Kidney (tissue), 14 donors: ENCODE results near the gene NBAS. TPM values are rescaled to one million over a fixed set of nuclear protein-coding genes. Genes with fewer than 3 reads are reported as not detected.
"Not testable (repeated sequence)": the region's sequence is repeated elsewhere in the genome, so short reads cannot be mapped to it uniquely, and the experiment has no call there.

Source experiments
- DNase-seq, 5 donors: peaks; one replicate each; pipeline ENCODE4 v3.0.0-alpha.2; 2013 to 2020
- FAIRE-seq: peaks from 2 replicates; lab custom pipeline; 2012; peaks lifted over from hg19 to GRCh38; lab: Jason Lieb, UNC
- H3K27ac ChIP-seq, 2 donors: one replicate each; pipeline ENCODE4 v1.7.0; 2013; ENCODE audit warnings: low read depth in 2 of 2, low read length in 2 of 2, inconsistent platforms in 1 of 2
- H3K27me3 ChIP-seq: one replicate; pipeline ENCODE4 v1.7.1; 2013; ENCODE audit warnings: low read length, inconsistent platforms; ENCODE audit not compliant: control insufficient read depth, insufficient read depth
- H3K36me3 ChIP-seq, 3 donors: one replicate each; pipeline versions ENCODE4 v1.7.0 to v1.7.1; 2013; ENCODE audit warnings: low read length in 3 of 3, control low read depth in 1 of 3, inconsistent platforms in 1 of 3; ENCODE audit not compliant: insufficient read depth in 3 of 3, control insufficient read depth in 2 of 3
- H3K4me1 ChIP-seq, 3 donors: one replicate each; pipeline versions ENCODE4 v1.7.0 to v1.7.1; 2013; ENCODE audit warnings: low read length in 3 of 3, inconsistent platforms in 1 of 3, low read depth in 1 of 3; ENCODE audit not compliant: control insufficient read depth in 2 of 3, insufficient read depth in 2 of 3
- H3K4me3 ChIP-seq, 3 donors: one replicate each; pipeline versions ENCODE4 v1.7.0 to v1.8.1; 2013; ENCODE audit warnings: low read length in 3 of 3, control low read depth in 1 of 3, inconsistent platforms in 1 of 3
- H3K9ac ChIP-seq, 3 donors: one replicate each; pipeline versions ENCODE4 v1.7.0 to v1.7.1; 2013; ENCODE audit warnings: low read length in 3 of 3, control low read depth in 1 of 3, inconsistent platforms in 1 of 3
- H3K9me3 ChIP-seq, 3 donors: one replicate each; pipeline versions ENCODE4 v1.7.0 to v1.7.1; 2013; ENCODE audit warnings: low read length in 3 of 3, control low read depth in 1 of 3, inconsistent platforms in 1 of 3; ENCODE audit not compliant: control insufficient read depth in 2 of 3, insufficient read depth in 1 of 3
- intact Hi-C: fragments of 100-400 bp; cut with DNase I; formaldehyde crosslinking; loops from one replicate; pipeline ENCODE4 v1.11.1; 2022
- polyA plus RNA-seq: library from polyadenylated mRNA; stranded (reverse); fragments of 350-450 nt; fragmentation: Illumina TruSeq; extraction: RNeasy Lipid Tissue Mini Kit (QIAGEN cat#74804); gene quantifications from one replicate; pipeline ENCODE4 v1.2.3, GENCODE V29; 2014; ENCODE audit warnings: low read depth, low replicate concordance; ENCODE audit not compliant: insufficient read depth
- total RNA-seq: library from RNA; stranded (reverse); fragmentation: NEBNext Ultra II Directional; extraction: Animal tissue kit (Norgen Biotek cat#: 25700); gene quantifications from one replicate; pipeline ENCODE4 v1.2.1, GENCODE V29; 2021
- TF ChIP-seq, protein P1 (sequence below): IDR thresholded peaks from 3 replicates; pipeline ENCODE4 v1.5.1; 2012; ENCODE audit warnings: mild to moderate bottlenecking, moderate library complexity, borderline replicate concordance; ENCODE audit not compliant: insufficient read depth; ENCODE audit errors: extremely low read depth
- donor health status: control.
- donor health status: control.
- donor health status: control.
- donor health status: control.
- donor health status: control.
- donor health status: DM: yes; HTN: yes; CAD: no.
- donor health status: Normal renal cell carcinoma (clear cell type).

Gene NBAS
- total and polyA plus RNA-seq, 2 donors from 2014 or later, result 40.8 to 44.2 TPM

DNA sequence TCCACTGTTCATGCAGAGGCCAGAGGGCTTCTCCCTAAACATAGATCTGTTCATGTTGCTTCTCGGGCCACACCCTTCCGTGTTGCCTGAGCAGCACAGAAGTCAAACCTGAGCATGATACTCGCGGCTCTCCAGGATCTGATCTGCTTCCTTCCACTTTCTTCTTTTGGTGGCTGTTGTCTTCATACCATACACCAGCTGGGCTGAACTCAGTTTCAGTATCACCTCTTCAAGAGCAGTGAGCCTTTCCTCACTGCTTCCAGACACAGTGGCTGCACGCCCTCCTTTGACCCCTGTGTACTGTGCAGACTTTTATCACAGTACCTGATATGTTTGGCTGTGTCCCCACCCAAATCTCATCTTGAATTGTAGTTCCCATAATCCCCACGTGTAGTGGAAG lies 348.9 kb downstream of the NBAS start:
- DNase-seq (no peak), FAIRE-seq (no peak)
- TF ChIP-seq, protein P1, sequence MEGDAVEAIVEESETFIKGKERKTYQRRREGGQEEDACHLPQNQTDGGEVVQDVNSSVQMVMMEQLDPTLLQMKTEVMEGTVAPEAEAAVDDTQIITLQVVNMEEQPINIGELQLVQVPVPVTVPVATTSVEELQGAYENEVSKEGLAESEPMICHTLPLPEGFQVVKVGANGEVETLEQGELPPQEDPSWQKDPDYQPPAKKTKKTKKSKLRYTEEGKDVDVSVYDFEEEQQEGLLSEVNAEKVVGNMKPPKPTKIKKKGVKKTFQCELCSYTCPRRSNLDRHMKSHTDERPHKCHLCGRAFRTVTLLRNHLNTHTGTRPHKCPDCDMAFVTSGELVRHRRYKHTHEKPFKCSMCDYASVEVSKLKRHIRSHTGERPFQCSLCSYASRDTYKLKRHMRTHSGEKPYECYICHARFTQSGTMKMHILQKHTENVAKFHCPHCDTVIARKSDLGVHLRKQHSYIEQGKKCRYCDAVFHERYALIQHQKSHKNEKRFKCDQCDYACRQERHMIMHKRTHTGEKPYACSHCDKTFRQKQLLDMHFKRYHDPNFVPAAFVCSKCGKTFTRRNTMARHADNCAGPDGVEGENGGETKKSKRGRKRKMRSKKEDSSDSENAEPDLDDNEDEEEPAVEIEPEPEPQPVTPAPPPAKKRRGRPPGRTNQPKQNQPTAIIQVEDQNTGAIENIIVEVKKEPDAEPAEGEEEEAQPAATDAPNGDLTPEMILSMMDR, result no peak
- Histone ChIP-seq H3K27me3 (no peaks in the 10 kb centered on the region), H3K4me1 (no peaks in the 10 kb centered on the region), H3K4me3 (no peak overlapping the region), H3K36me3 (peaks cover 0 to 3% (median 0%) of the 10 kb centered on the region in 3 donors), H3K9ac (no peak overlapping the region), H3K27ac (no peak overlapping the region), H3K9me3 (no peaks in the 10 kb centered on the region)
- intact Hi-C loops, result no loop called here

DNA sequence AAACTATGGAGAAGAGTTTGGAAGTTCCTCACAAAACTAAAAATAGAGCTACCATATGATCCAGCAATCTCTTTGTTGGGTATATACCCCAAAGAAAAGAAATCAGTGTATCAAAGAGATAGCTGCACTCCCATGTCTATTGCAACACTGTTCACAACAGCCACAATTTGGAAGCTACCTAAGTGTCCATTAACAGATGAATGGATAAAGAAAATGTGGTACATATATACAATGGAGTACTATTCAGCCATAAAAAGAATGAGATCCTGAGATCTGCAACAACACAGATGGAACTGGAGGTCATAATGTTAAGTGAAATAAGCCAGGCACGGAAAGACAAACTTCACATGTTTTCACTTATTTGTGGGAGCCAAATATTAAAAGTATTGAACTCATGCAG lies 350.6 kb downstream of the NBAS start:
- H3K27me3 ChIP-seq, H3K9me3 ChIP-seq, H3K4me3 ChIP-seq, H3K36me3 ChIP-seq, H3K27ac ChIP-seq, intact Hi-C loops, FAIRE-seq, H3K9ac ChIP-seq, H3K4me1 ChIP-seq, DNase-seq: not testable (repeated sequence)

DNA sequence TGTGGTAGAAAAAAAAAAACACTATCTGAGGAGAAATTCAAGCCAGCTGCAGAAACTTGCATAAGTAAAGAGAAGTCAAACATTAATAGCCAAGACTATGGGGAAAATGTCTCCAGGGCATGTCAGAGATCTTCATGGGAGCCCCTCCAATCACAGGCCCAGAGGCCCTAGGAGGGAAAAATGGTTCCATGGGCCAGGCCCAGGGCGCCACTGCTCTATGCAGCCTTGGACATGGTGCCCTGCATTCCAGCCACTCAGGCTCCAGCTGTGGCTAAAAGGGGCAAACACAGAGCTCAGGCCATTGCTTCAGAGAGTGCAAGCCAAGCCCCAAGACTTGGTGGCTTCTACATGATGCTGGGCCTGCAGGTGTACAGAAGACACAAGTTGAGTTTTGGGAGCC lies 354.7 kb downstream of the NBAS start:
- DNase-seq (no peak), FAIRE-seq (no peak)
- H3K4me1 ChIP-seq, result no peaks in the 10 kb centered on the region
- H3K4me3 ChIP-seq, result no peak overlapping the region
- no peaks in the 10 kb centered on the region for H3K9me3 ChIP-seq
- H3K27me3 ChIP-seq, result no peaks in the 10 kb centered on the region
- no peak overlapping the region for H3K9ac ChIP-seq
- H3K36me3 ChIP-seq, result no peaks in the 10 kb centered on the region
- intact Hi-C loops, result no loop called here
- TF ChIP-seq, protein P1, result no peak
- H3K27ac ChIP-seq, result no peak overlapping the region

DNA sequence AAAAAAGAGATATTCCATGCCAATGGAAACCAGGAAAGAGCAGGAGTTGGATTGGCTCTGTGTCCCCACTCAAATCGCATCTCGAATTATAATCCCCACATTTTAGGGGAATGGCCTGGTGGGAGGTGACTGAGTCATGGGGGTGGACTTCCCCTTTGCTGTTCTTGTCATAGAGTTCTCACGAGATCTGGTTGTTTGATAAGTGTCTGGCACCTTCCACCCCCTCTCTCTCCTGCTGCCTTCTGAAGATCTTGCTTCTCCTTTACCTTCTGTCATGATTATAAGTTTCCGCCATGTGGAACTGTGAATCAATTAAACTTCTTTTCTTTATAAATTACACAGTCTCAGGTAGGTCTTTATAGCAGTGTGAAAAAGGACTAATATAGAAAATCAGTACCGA lies 355.6 kb downstream of the NBAS start:
- no peak overlapping the region for H3K9ac ChIP-seq
- H3K4me3 ChIP-seq, result no peak overlapping the region
- H3K27ac ChIP-seq, result no peak overlapping the region
- intact Hi-C loops, result no loop called here
- DNase-seq, result no peak
- FAIRE-seq, result no peak
- TF ChIP-seq, protein P1, result no peak
- no peaks in the 10 kb centered on the region for H3K27me3 ChIP-seq
- H3K9me3 ChIP-seq, result no peaks in the 10 kb centered on the region
- H3K36me3 ChIP-seq, result no peaks in the 10 kb centered on the region
- no peaks in the 10 kb centered on the region for H3K4me1 ChIP-seq
